ENCODE results near the gene FOCAD.

The FOCAD gene

GRCh38 chr9:20698782-20699181 lies 14.7 kb downstream of the FOCAD start:
- Histone ChIP-seq H2AFZ (no peak overlapping the region), H3K4me1 (no peaks in the 10 kb centered on the region), H3K79me2 (no peaks in the 10 kb centered on the region), H3K9ac (no peak overlapping the region), H3K36me3 (ENCODE audit: control insufficient read depth, insufficient read depth, low read length) (no peaks in the 10 kb centered on the region), H3K27ac (no peak overlapping the region), H3K27me3 (ENCODE audit: control insufficient read depth, insufficient read depth, low read length) (no peaks in the 10 kb centered on the region), H3K4me3 (ENCODE audit: low read depth, low read length) (no peak overlapping the region), H3K4me2 (ENCODE audit: low read length) (no peak overlapping the region), H3K9me3 (ENCODE audit: control insufficient read depth, low read length) (no peaks in the 10 kb centered on the region)
- TF ChIP-seq CTCF (IDR thresholded peaks at IDR 0.05) = no peak

GRCh38 chr9:20701060-20701459 lies 17.0 kb downstream of the FOCAD start:
- no peaks in the 10 kb centered on the region for H3K79me2 ChIP-seq
- H3K27ac ChIP-seq = no peak overlapping the region
- H3K4me3 ChIP-seq (ENCODE audit: low read depth, low read length) = no peak overlapping the region
- no peak overlapping the region for H3K4me2 ChIP-seq (ENCODE audit: low read length)
- H3K27me3 ChIP-seq (ENCODE audit: control insufficient read depth, insufficient read depth, low read length) = no peaks in the 10 kb centered on the region
- H3K36me3 ChIP-seq (ENCODE audit: control insufficient read depth, insufficient read depth, low read length) = no peaks in the 10 kb centered on the region
- H3K4me1 ChIP-seq = no peaks in the 10 kb centered on the region
- TF ChIP-seq CTCF (IDR thresholded peaks at IDR 0.05) = no peak
- H3K9me3 ChIP-seq (ENCODE audit: control insufficient read depth, low read length) = no peaks in the 10 kb centered on the region
- H2AFZ ChIP-seq = no peak overlapping the region
- no peak overlapping the region for H3K9ac ChIP-seq

- no peak for TF ChIP-seq CTCF (IDR thresholded peaks at IDR 0.05)
- H3K79me2 ChIP-seq = no peaks in the 10 kb centered on the region
- H3K36me3 ChIP-seq (ENCODE audit: control insufficient read depth, insufficient read depth, low read length) = no peaks in the 10 kb centered on the region
- H3K4me1 ChIP-seq = no peaks in the 10 kb centered on the region
- no peak overlapping the region for H3K4me2 ChIP-seq (ENCODE audit: low read length)
- H3K9ac ChIP-seq = no peak overlapping the region
- H3K9me3 ChIP-seq (ENCODE audit: control insufficient read depth, low read length) = no peaks in the 10 kb centered on the region
- no peak overlapping the region for H2AFZ ChIP-seq
- no peaks in the 10 kb centered on the region for H3K27me3 ChIP-seq (ENCODE audit: control insufficient read depth, insufficient read depth, low read length)
- no peak overlapping the region for H3K27ac ChIP-seq
- H3K4me3 ChIP-seq (ENCODE audit: low read depth, low read length) = no peak overlapping the region
These were observed 18.5 kb downstream of the FOCAD start for GRCh38 chr9:20702570-20702969.

- no peak overlapping the region for H3K27ac ChIP-seq
These were observed 19.1 kb downstream of the FOCAD start for GRCh38 chr9:20703146-20703545.

More at GRCh38 chr9:20703146-20703545, 19.1 kb downstream of the FOCAD start:
- no peaks in the 10 kb centered on the region for H3K79me2 ChIP-seq
- H3K9me3 ChIP-seq (ENCODE audit: control insufficient read depth, low read length) = no peaks in the 10 kb centered on the region
- no peak overlapping the region for H2AFZ ChIP-seq
- no peak overlapping the region for H3K9ac ChIP-seq
- H3K4me2 ChIP-seq (ENCODE audit: low read length) = no peak overlapping the region
- TF ChIP-seq CTCF (IDR thresholded peaks at IDR 0.05) = no peak
- no peaks in the 10 kb centered on the region for H3K27me3 ChIP-seq (ENCODE audit: control insufficient read depth, insufficient read depth, low read length)
- H3K4me3 ChIP-seq (ENCODE audit: low read depth, low read length) = no peak overlapping the region
- H3K4me1 ChIP-seq = no peaks in the 10 kb centered on the region
- H3K36me3 ChIP-seq (ENCODE audit: control insufficient read depth, insufficient read depth, low read length) = no peaks in the 10 kb centered on the region
